Thyroid gland (tissue), 4 donors: ENCODE data around the gene GPN1.

ENCODE experiments used
- POLR2A ChIP-seq, 2 donors: fragments of 450-650 bp; IDR thresholded peaks; one replicate each; pipeline ENCODE4 v1.6.1; 2017; ENCODE audit warnings: antibody characterized with exemption in 2 of 2, mild to moderate bottlenecking in 2 of 2, moderate library complexity in 1 of 2
- TF ChIP-seq, protein P1 (sequence below), 6 experiments: fragments of 200-600 bp in 3 of 6; fragments of 450-650 bp in 3 of 6; sonication (generic) in 3 of 6; IDR thresholded peaks; one replicate each; pipeline ENCODE4 v1.5.1; 2016 to 2019; ENCODE audit warnings: antibody characterized with exemption in 6 of 6, mild to moderate bottlenecking in 2 of 6, inconsistent platforms in 1 of 6, moderate library complexity in 1 of 6

DNA sequence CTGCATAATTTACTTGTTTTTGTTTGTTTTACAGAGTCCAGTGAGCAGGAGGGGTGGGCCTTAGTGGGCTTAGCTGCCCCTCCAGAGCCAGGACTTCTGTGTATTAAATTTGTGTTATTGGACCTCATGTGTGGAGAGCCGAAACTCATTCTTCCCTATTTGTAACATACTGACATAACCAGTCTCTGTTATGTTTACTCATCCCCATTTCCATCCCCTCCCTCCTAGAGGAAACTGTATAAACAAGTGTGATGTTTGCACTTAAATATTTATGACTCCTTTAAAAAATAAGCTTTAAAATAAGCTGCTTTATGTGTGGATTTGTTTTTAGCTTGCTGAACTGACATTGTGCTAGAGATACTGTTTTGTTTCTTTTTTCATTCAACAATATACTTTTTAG lies 32.2 kb upstream of the GPN1 start:
- TF ChIP-seq, protein P1, sequence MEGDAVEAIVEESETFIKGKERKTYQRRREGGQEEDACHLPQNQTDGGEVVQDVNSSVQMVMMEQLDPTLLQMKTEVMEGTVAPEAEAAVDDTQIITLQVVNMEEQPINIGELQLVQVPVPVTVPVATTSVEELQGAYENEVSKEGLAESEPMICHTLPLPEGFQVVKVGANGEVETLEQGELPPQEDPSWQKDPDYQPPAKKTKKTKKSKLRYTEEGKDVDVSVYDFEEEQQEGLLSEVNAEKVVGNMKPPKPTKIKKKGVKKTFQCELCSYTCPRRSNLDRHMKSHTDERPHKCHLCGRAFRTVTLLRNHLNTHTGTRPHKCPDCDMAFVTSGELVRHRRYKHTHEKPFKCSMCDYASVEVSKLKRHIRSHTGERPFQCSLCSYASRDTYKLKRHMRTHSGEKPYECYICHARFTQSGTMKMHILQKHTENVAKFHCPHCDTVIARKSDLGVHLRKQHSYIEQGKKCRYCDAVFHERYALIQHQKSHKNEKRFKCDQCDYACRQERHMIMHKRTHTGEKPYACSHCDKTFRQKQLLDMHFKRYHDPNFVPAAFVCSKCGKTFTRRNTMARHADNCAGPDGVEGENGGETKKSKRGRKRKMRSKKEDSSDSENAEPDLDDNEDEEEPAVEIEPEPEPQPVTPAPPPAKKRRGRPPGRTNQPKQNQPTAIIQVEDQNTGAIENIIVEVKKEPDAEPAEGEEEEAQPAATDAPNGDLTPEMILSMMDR (IDR thresholded peaks at IDR 0.05): no peak
- no peak for TF ChIP-seq POLR2A (IDR thresholded peaks at IDR 0.05)
